Retinal pigment epithelial cell (primary cell): ENCODE results near the gene MSANTD1.

Experiments used
- DNase-seq: peaks from one replicate; pipeline ENCODE4 v3.0.0-alpha.2; 2010; ENCODE audit warnings: low read depth
- H3K4me3 ChIP-seq: 2 replicates; pipeline ENCODE4 v1.5.1; 2011; ENCODE audit warnings: mild to moderate bottlenecking, low read length, control low read depth, moderate library complexity
- CTCF ChIP-seq: conservative IDR thresholded peaks from 2 replicates; pipeline ENCODE4 v1.5.1; 2011; ENCODE audit warnings: low read depth, low read length, control low read depth, inconsistent platforms

Gene MSANTD1

GRCh38 chr4:3276986-3277385 lies 28.0 kb downstream of the MSANTD1 start:
- TF ChIP-seq CTCF: no peak
- no peak for DNase-seq
- no peak overlapping the region for H3K4me3 ChIP-seq

GRCh38 chr4:3280466-3280865 lies 31.5 kb downstream of the MSANTD1 start:
- H3K4me3 ChIP-seq: no peak overlapping the region
- no peak for TF ChIP-seq CTCF
- DNase-seq: no peak

GRCh38 chr4:3283483-3283882 lies 34.5 kb downstream of the MSANTD1 start:
- no peak for TF ChIP-seq CTCF
- DNase-seq: no peak
- no peak overlapping the region for H3K4me3 ChIP-seq

GRCh38 chr4:3283916-3284315 lies 35.0 kb downstream of the MSANTD1 start:
- no peak overlapping the region for H3K4me3 ChIP-seq
- DNase-seq: no peak
- no peak for TF ChIP-seq CTCF

- no peak overlapping the region for H3K4me3 ChIP-seq
- no peak for DNase-seq
- TF ChIP-seq CTCF: no peak
Measured at GRCh38 chr4:3284734-3285557, 36.0 kb downstream of the MSANTD1 start.

- DNase-seq: no peak
- TF ChIP-seq CTCF: no peak
- no peak overlapping the region for H3K4me3 ChIP-seq
Measured at GRCh38 chr4:3285558-3286334, 36.8 kb downstream of the MSANTD1 start.
